NCI-H2227 (cell line): ENCODE results near the gene DCUN1D2.
"Not testable (repeated sequence)": the region's sequence is repeated elsewhere in the genome, so short reads cannot be mapped to it uniquely, and the experiment has no call there.

Source experiments
- DNase-seq: peaks from one replicate; lab custom pipeline; 2025; ENCODE audit not compliant: unreplicated experiment; lab: John Stamatoyannopoulos, UW

Gene DCUN1D2

GRCh38 chr13:113490496-113491417 is at the start of gene DCUN1D2:
DCUN1D2 (minus strand) TSS chr13:113490711; CDS start chr13:113490669, 42 bp downstream.
- peak; percentile 90 for DNase-seq

DNA sequence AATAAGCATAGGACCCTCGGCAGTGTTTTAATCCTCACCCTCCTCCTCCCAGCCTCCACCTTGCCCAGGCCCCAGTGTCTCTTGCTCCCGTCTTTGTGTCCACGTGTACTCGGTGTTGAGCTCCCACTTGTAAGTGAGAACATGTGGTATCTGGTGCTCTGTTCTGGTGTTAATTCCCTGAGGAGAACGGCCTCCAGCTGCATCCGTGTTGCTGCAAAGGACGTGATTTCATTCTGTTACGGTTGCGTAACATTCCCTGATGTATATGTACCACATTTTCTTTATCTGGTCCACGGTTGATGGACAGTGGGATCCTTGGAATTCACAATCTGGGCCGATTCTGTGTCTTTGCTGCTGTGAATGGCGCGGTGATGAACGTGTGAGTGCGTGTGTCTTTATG is 49.3 kb upstream of the DCUN1D2 start:
- no peak for DNase-seq

GRCh38 chr13:113539176-113539575 is 48.7 kb upstream of the DCUN1D2 start:
- no peak for DNase-seq

GRCh38 chr13:113538689-113539058 is 48.2 kb upstream of the DCUN1D2 start:
- no peak for DNase-seq

GRCh38 chr13:113537909-113538688 is 47.6 kb upstream of the DCUN1D2 start:
- no peak for DNase-seq

DNA sequence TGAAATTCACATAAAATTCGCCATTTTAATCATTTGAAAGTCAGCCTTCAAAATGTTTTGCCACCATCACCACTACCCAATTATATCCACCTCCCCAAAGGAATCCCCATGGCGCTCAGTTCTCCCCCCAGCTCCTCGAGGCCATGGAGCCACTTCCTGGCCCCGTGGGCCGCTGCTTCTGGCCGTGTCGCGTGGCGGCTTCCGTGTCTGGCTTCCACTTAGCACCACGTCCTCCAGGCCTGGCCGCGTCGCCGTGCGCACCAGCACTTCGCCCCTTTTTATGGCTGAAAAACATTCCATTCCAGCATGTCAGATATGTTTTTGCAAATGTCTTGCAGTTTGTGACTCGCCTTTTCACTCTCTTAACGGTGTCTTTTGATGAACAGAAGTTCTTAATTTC is 46.7 kb upstream of the DCUN1D2 start:
- no peak for DNase-seq

DNA sequence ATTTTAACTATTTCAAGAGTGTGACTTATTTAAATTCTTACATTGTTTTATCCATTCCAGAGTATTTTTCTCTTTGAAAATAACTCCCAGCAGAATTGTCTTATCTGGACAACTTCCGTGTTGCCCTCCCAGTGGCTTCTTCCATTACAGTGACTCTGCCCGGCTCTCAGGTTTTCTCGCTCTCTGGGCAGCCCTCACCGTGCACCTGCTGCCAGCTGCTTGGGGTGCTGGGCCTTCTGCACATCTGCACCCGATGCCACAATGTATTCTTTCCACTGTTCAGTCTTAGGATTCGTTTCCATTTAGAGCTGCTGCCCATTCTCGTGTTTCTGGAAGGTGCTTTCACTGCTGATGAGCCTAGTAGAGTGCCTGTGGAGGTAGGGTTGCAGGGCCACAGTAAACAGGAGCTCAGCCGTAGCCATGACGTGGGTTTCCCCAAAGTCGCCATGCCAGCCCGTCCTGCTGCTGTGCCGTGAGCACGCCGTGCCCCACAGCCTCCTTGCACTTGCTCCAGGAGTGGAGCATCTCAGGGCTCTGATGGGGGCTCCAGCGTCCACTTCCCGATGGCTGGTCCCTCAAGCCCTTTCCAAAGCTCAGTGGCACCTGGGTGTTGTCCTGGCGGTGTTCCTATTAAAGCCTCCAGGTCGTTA is 46.1 kb upstream of the DCUN1D2 start:
- DNase-seq: no peak

GRCh38 chr13:113535381-113535781 is 44.9 kb upstream of the DCUN1D2 start:
- DNase-seq: no peak

- DNase-seq: no peak
Measured at GRCh38 chr13:113534236-113534860, 43.8 kb upstream of the DCUN1D2 start.

DNA sequence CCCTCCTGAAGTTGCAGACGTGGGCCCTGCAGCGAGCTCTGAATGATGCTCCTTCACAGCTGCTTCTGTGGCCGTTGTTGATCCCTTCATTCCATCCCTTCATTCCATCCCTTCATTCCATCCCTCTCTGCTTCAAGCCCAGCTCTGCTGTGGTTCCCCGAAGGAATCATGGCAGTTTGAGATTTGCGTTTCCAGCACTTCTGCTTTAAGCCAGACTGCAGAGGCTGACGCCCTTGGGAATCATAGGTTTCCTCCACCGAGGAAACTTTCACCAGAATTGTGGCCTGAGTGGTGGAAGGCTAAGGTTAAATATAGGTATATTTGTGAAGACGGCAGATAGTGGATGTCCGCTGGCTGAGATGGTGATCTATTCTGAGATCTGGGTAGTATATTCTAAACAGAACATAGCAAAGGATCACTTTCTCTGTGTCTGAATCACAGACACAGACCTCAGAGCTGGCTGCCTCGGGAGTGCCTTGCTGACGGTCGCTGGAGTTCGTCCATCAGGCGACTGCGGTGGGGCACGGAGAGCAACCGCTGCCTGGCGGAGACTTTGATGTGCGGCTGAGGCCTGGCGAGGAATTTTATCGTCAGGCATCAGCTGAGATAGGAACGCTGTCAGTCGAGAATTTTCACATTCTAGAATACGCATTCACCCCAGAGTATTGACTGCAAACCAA is 42.8 kb upstream of the DCUN1D2 start:
- no peak for DNase-seq

GRCh38 chr13:113532156-113532806 is 41.8 kb upstream of the DCUN1D2 start:
- no peak for DNase-seq

- no peak for DNase-seq
Measured at GRCh38 chr13:113531041-113531873, 40.7 kb upstream of the DCUN1D2 start.

GRCh38 chr13:113528813-113529180 is 38.3 kb upstream of the DCUN1D2 start:
- no peak for DNase-seq

DNA sequence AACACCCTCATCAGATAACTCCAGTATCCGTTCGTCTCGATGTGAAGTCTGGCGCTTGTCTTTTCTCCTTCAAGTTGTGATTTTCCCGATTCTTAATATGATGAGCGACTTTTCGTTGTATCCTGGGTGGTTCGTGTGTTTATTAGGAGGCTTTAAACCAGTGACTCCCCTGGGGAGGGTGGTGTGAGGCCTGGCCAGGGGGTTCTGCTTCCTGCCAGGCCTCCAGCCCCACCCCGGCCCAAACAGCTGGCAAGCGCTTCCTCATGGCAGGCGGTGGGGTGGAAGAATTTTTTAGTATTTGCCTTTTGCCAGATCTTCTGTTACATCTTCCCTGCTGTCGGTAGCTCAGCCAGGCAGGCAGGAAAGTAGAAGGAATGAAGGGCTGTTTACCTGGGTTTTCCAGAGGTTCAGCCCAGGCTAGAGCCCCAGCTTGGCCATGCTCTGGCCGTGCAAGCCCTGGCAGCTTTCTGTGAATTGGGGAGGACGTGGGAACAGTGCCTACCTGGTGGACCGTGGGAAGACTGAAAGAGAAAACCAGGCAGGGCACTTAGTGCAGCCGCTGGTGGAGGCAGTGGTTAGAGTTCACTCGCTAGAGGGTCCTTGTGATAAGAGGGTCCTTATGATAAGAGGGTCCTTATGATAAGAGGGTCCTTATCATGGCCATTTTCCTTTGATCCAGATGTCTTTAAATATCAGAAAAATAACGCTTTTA is 37.7 kb upstream of the DCUN1D2 start:
- DNase-seq: no peak

- DNase-seq: no peak
Measured at GRCh38 chr13:113527272-113527958, 36.9 kb upstream of the DCUN1D2 start.

DNA sequence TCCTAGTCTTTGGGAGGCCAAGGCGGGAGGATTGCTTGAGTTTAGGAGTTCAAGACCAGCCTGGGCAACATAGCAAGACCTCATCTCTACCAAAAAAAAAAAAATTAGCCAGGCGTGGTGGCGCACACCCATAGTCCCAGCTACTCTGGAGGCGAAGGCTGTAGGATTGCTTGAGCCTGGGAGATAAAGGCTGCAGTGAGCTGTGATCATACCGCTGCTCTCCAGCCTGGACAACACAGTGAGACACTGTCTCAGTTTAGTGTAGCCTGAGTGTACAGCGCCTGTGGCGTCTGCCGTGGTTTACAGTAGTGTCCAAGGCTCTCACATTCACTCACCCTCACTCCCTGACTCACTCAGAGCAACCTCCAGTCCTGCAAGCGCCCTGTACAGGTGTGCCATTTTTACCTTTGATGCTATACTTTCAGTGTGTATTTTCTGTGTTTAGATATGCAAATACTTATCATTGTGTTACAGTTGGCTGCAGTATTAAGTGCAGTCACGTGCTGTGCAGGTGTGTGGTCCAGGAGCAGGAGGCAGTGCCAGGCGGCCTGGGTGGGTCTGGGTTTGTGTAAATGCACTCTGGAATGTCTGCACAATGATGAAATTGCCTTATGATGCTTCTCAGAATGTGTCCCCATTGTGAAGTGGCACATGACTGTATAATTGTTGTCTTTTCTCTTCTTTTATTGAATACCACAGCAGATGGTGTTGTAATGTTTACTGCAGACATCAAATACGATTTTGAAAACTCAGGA is 36.1 kb upstream of the DCUN1D2 start:
- DNase-seq: no peak

DNA sequence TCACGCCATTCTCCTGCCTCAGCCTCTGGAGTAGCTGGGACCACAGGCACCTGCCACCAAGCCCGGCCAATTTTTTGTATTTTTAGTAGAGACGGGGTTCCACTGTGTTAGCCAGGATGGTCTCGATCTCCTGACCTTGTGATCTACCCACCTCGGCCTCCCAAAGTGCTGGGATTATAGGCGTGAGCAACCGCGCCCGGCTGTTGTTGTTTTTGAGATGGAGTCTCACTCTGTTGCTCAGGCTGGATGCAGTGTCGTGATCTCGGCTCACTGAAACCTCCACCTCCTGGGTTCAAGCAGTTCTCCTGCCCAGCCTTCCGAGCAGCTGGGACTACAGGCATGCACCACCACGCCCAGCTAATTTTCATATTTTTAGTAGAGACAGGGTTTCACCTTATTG is 31.9 kb upstream of the DCUN1D2 start:
- DNase-seq: not testable (repeated sequence)
